Measurements from ENCODE around the gene NAT14. TPM values are rescaled to one million over a fixed set of nuclear protein-coding genes. Genes with fewer than 3 reads are reported as not detected.

The NAT14 gene
- total and polyA plus RNA-seq, 2 of the 8 experiments (the other 6 are each of a cell fraction or from before 2014, with no cell fraction given) = 47.1 to 71.2 TPM

DNA sequence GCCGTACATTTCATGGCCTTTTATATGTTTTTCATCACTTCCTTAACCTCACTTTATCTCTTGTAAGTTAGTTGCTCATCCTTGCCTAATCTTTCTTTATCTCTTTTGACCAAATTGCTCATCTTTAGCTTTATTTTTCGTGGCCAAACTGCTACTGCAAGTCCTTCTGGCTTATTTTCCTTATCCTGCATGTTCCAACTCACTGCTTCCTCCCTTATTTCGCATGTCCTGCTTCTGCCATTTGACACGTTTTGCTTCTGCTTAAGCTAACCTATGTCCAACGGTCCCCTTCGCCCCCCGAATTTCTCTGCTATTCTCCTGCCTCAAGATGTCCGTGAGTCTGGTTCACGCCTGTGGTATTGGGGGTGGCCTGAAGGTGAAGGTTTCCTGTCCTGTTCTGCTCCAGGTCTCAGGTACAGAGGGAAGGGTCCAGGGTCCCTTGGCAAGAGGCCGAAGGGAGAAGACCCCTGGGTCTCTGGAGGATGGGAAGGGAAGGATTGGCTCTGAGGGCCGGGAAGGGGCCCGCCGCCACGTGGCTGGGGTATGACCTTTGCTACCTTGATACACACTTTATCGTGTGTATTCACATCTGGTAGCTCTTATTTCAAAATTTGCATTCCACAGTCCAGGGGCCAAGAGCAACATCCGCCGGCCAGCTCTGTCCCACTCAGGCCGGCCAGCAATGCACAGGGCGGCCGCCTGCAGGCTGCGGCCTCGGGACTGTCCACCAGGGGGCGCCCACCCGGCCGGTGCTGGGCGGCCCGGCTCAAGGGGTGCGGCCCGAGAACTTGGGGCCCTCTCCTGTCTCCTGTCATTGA is 17.5 kb upstream of the NAT14 start (continued):
- TF ChIP-seq EP300 (IDR thresholded peaks at IDR 0.05; ENCODE audit: borderline replicate concordance in 1 of 2, low read depth in 2 of 2, low read length in 2 of 2) = peak in 1 of 2 experiments; percentile 63; a peak in 1 of 3 replicates
- no peak for TF ChIP-seq YY1 (IDR thresholded peaks at IDR 0.05; ENCODE audit: low read depth, low read length)
- TF ChIP-seq, protein P1, sequence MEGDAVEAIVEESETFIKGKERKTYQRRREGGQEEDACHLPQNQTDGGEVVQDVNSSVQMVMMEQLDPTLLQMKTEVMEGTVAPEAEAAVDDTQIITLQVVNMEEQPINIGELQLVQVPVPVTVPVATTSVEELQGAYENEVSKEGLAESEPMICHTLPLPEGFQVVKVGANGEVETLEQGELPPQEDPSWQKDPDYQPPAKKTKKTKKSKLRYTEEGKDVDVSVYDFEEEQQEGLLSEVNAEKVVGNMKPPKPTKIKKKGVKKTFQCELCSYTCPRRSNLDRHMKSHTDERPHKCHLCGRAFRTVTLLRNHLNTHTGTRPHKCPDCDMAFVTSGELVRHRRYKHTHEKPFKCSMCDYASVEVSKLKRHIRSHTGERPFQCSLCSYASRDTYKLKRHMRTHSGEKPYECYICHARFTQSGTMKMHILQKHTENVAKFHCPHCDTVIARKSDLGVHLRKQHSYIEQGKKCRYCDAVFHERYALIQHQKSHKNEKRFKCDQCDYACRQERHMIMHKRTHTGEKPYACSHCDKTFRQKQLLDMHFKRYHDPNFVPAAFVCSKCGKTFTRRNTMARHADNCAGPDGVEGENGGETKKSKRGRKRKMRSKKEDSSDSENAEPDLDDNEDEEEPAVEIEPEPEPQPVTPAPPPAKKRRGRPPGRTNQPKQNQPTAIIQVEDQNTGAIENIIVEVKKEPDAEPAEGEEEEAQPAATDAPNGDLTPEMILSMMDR (IDR thresholded peaks at IDR 0.05; ENCODE audit: control extremely low read depth in 1 of 3, insufficient read depth in 1 of 3, low read depth in 1 of 3, low read length in 3 of 3) = peak; percentile 87 to 93 (median 89)
- TF ChIP-seq HDAC2 (IDR thresholded peaks at IDR 0.05; ENCODE audit: borderline replicate concordance in 1 of 2, low read depth in 2 of 2, low read length in 2 of 2) = peak in 1 of 2 experiments; percentile 74; a peak in 1 of 4 replicates
- TF ChIP-seq, protein P2, sequence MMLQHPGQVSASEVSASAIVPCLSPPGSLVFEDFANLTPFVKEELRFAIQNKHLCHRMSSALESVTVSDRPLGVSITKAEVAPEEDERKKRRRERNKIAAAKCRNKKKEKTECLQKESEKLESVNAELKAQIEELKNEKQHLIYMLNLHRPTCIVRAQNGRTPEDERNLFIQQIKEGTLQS (IDR thresholded peaks at IDR 0.05; ENCODE audit: insufficient read depth, low read depth, low read length) = no peak
